Right lobe of liver (tissue), 4 donors: ENCODE results near the gene NUCKS1.

Experiments used
- CTCF ChIP-seq, 4 donors: fragments of 200-600 bp in 3 of 4; fragments of 450-650 bp in 1 of 4; IDR thresholded peaks; one replicate each; pipeline versions ENCODE4 v1.5.1 to v1.8.0; 2016 to 2022; ENCODE audit warnings: antibody characterized with exemption in 4 of 4, mild to moderate bottlenecking in 2 of 4
- POLR2A ChIP-seq: fragments of 450-650 bp; IDR thresholded peaks from one replicate; pipeline ENCODE4 v1.6.1; 2017; ENCODE audit warnings: antibody characterized with exemption, mild to moderate bottlenecking
- donor health status: DM: no; HTN: no; CAD: no.
- donor health status: DM: no; HTN: no; CAD: no.
- donor health status: DM: no; HTN: yes; CAD: no.

- no peak for TF ChIP-seq CTCF (IDR thresholded peaks at IDR 0.05)
- no peak for TF ChIP-seq POLR2A
Measured at GRCh38 chr1:205676002-205676401, 74.0 kb downstream of the NUCKS1 start.
